ENCODE data around the gene OLFM4. TPM values are rescaled to one million over a fixed set of nuclear protein-coding genes. Genes with fewer than 3 reads are reported as not detected.

The OLFM4 gene
- total and polyA plus RNA-seq, 2 donors (not counting 1 experiment from before 2014, with no cell fraction given), result not detected

DNA sequence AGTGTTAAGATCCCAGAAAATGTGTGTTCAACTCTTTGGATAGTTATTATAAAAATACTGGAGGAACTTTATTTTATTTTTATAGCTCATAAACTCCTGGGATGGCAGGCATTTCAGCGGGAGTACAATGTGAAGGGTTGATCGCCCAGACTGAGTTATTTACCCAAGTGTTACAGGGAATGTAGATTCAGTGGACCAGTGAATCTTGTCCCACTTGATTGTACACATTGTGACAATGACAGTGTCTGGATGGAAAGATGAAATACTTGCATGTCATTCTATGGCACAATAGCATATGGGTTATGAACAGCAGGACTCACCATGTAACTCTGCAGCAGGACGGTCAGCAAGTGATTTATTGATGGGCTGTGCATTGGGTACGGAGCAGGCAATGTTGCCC is 20.3 kb downstream of the OLFM4 start:
- DNase-seq (ENCODE audit: low read depth in 2 of 2), result no peak
- TF ChIP-seq EZH2 (IDR thresholded peaks at IDR 0.05; ENCODE audit: low read length, missing control alignments), result no peak
- TF ChIP-seq, protein P1, sequence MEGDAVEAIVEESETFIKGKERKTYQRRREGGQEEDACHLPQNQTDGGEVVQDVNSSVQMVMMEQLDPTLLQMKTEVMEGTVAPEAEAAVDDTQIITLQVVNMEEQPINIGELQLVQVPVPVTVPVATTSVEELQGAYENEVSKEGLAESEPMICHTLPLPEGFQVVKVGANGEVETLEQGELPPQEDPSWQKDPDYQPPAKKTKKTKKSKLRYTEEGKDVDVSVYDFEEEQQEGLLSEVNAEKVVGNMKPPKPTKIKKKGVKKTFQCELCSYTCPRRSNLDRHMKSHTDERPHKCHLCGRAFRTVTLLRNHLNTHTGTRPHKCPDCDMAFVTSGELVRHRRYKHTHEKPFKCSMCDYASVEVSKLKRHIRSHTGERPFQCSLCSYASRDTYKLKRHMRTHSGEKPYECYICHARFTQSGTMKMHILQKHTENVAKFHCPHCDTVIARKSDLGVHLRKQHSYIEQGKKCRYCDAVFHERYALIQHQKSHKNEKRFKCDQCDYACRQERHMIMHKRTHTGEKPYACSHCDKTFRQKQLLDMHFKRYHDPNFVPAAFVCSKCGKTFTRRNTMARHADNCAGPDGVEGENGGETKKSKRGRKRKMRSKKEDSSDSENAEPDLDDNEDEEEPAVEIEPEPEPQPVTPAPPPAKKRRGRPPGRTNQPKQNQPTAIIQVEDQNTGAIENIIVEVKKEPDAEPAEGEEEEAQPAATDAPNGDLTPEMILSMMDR (conservative IDR thresholded peaks at IDR 0.05 in 1 of 2, IDR thresholded peaks at IDR 0.05 in 1 of 2; ENCODE audit: low read depth in 1 of 2, low read length in 2 of 2), result no peak
- no peaks in the 10 kb centered on the region for H3K79me2 ChIP-seq (ENCODE audit: control insufficient read depth, insufficient read depth, low read length)

GRCh38 chr13:53050151-53050550 is 21.5 kb downstream of the OLFM4 start:
- Histone ChIP-seq H2AFZ (ENCODE audit: low read length) (no peak overlapping the region), H3K4me2 (ENCODE audit: extremely low read depth, insufficient read depth, low read length) (no peak overlapping the region), H3K9ac (ENCODE audit: insufficient read depth, low read length) (no peak overlapping the region), H3K4me3 (replicated peaks in 1 of 4; ENCODE audit: control extremely low read depth in 1 of 4, insufficient read depth in 1 of 4, low read depth in 3 of 4, low read length in 4 of 4) (no peak overlapping the region), H3K36me3 (ENCODE audit: control insufficient read depth, insufficient read depth, low read length) (no peaks in the 10 kb centered on the region), H3K79me2 (ENCODE audit: control insufficient read depth, insufficient read depth, low read length) (no peaks in the 10 kb centered on the region), H3K27me3 (ENCODE audit: control insufficient read depth, insufficient read depth, low read length) (no peaks in the 10 kb centered on the region), H4K20me1 (ENCODE audit: control insufficient read depth, extremely low read depth, insufficient read depth, low read length) (no peaks in the 10 kb centered on the region), H3K9me3 (ENCODE audit: control insufficient read depth, insufficient read depth, low read depth, low read length) (no peaks in the 10 kb centered on the region), H3K4me1 (ENCODE audit: control insufficient read depth, extremely low read depth, insufficient read depth, low read length) (no peaks in the 10 kb centered on the region), H3K27ac (ENCODE audit: insufficient read depth, low read length) (no peak overlapping the region)
- no peak for DNase-seq (ENCODE audit: low read depth in 2 of 2)
- TF ChIP-seq, protein P1 (conservative IDR thresholded peaks at IDR 0.05 in 1 of 2, IDR thresholded peaks at IDR 0.05 in 1 of 2; ENCODE audit: low read depth in 1 of 2, low read length in 2 of 2), result no peak
- TF ChIP-seq EZH2 (IDR thresholded peaks at IDR 0.05; ENCODE audit: low read length, missing control alignments), result no peak

More for the DNA sequence above, 20.3 kb downstream of the OLFM4 start:
- Histone ChIP-seq H3K27ac (ENCODE audit: insufficient read depth, low read length) (no peak overlapping the region), H2AFZ (ENCODE audit: low read length) (no peak overlapping the region), H3K36me3 (ENCODE audit: control insufficient read depth, insufficient read depth, low read length) (no peaks in the 10 kb centered on the region), H3K4me1 (ENCODE audit: control insufficient read depth, extremely low read depth, insufficient read depth, low read length) (no peaks in the 10 kb centered on the region), H3K9me3 (ENCODE audit: control insufficient read depth, insufficient read depth, low read depth, low read length) (no peaks in the 10 kb centered on the region), H4K20me1 (ENCODE audit: control insufficient read depth, extremely low read depth, insufficient read depth, low read length) (no peaks in the 10 kb centered on the region), H3K4me3 (replicated peaks in 1 of 4; ENCODE audit: control extremely low read depth in 1 of 4, insufficient read depth in 1 of 4, low read depth in 3 of 4, low read length in 4 of 4) (no peak overlapping the region), H3K27me3 (ENCODE audit: control insufficient read depth, insufficient read depth, low read length) (no peaks in the 10 kb centered on the region), H3K9ac (ENCODE audit: insufficient read depth, low read length) (no peak overlapping the region), H3K4me2 (ENCODE audit: extremely low read depth, insufficient read depth, low read length) (no peak overlapping the region)

DNA sequence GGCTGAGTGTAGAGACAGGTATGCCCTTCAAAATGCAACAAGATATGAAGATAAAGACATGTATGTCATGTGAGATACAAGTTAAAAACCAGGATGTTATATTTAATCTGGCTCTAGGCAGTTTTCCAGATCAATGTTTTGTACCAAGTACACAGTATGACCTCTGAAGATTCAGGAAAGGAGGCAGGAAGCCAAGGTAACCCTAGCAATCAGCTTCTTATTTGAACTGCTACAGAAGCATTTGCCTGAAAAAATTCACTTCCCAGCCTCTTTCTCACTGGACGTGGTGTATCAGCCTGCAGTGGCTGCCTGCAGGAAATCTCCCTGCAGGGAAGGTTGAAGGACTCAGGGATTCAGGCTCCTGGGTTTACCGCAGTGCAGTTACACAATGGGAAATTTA is 24.1 kb downstream of the OLFM4 start:
- DNase-seq (ENCODE audit: low read depth in 2 of 2), result no peak
- H3K4me2 ChIP-seq (ENCODE audit: extremely low read depth, insufficient read depth, low read length), result no peak overlapping the region
- H3K36me3 ChIP-seq (ENCODE audit: control insufficient read depth, insufficient read depth, low read length), result no peaks in the 10 kb centered on the region
- no peak overlapping the region for H2AFZ ChIP-seq (ENCODE audit: low read length)
- no peak overlapping the region for H3K27ac ChIP-seq (ENCODE audit: insufficient read depth, low read length)
- H3K9ac ChIP-seq (ENCODE audit: insufficient read depth, low read length), result no peak overlapping the region
- H3K4me1 ChIP-seq (ENCODE audit: control insufficient read depth, extremely low read depth, insufficient read depth, low read length), result no peaks in the 10 kb centered on the region
- no peaks in the 10 kb centered on the region for H3K27me3 ChIP-seq (ENCODE audit: control insufficient read depth, insufficient read depth, low read length)
- no peaks in the 10 kb centered on the region for H3K9me3 ChIP-seq (ENCODE audit: control insufficient read depth, insufficient read depth, low read depth, low read length)
- H3K79me2 ChIP-seq (ENCODE audit: control insufficient read depth, insufficient read depth, low read length), result no peaks in the 10 kb centered on the region
- no peaks in the 10 kb centered on the region for H4K20me1 ChIP-seq (ENCODE audit: control insufficient read depth, extremely low read depth, insufficient read depth, low read length)
- H3K4me3 ChIP-seq (replicated peaks in 1 of 4; ENCODE audit: control extremely low read depth in 1 of 4, insufficient read depth in 1 of 4, low read depth in 3 of 4, low read length in 4 of 4), result no peak overlapping the region
- TF ChIP-seq, protein P1 (conservative IDR thresholded peaks at IDR 0.05 in 1 of 2, IDR thresholded peaks at IDR 0.05 in 1 of 2; ENCODE audit: low read depth in 1 of 2, low read length in 2 of 2), result no peak
- no peak for TF ChIP-seq EZH2 (IDR thresholded peaks at IDR 0.05; ENCODE audit: low read length, missing control alignments)

Measured in fibroblast of lung (primary cell).